Fibroblast of gingiva (primary cell): ENCODE data around the gene ACOD1.

Experiments
- DNase-seq: peaks from one replicate; pipeline ENCODE4 v3.0.0-alpha.2; 2011; ENCODE audit warnings: low read depth

ACOD1 gene

DNA sequence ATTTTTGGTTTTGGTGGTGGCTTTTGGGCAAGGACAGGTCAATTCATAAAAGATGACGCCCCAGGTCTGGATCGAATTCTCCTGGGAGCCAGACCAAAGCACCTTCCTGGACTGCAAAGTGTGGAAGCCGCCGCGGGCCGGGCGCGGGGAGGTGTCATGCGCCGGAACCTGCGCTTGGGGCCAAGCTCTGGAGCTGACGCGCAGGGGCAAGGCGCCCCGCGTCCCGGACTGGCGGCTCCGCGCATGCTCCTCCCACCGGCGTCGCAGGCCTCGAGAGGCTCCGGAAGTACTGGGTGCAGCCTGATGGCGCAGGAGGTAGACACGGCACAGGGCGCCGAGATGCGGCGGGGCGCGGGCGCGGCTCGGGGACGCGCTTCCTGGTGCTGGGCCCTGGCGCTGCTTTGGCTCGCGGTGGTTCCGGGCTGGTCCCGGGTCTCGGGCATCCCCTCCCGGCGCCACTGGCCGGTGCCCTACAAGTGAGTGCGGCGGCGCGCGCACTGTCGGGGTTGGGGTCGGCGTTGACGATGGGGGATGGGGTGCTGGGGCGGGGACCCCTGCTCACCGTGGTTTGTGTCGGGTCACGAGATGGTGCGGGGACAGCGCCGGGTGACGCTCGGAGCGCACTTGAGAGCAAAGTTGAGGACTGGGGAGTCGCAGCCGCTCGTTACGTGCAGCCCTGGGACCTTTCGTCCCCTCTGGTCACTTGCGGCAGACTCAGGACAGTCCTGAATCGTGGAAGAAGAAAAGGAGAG is 43.7 kb downstream of the ACOD1 start, which contains the start of gene CLN5:
TSS of gene CLN5 (plus strand) at position 286 of the 752 bp plus-strand sequence. CDS start at position 304, 18 bp downstream.
- DNase-seq = peak; percentile 96

DNA sequence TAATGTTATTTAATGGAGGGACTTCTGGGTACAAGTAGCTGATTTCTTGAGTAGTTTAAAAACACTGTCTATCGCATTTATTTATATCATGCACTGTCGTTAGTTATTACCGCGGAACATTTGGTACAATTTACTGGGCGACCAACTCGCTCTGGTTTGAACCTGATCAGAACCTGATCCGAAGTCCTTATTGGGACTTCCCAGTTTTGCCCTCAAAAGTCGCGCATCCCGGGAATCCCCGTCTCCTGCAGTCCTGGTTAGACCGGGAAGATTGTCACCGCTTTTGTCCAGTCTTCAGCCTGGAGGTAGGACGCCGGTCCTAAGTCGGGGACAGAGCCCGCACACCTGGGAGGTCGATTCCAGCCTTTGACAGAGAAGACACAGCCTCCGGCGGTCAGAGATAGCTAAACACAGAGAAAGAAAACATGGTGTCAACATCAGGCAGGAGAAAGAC is 44.3 kb downstream of the ACOD1 start:
- peak; percentile 26 for DNase-seq

DNA sequence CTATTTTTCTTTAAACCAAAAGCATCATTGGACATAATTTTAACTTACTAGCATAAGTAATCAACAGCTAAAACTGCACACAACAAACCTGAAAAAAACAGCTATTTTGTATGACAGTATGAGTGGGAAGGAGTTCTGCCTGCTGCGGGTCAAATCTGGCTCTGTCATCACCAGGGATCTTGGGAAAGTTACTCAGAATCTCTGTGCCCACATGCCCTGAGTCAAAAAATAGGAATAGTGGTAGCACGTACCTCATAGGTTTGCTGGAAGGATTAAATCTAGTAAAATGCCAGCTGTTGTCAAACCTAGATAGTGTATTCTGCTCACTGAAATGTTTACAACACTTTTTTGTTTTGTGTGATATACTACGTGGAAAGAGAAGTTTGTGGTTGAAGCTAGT is 44.7 kb downstream of the ACOD1 start:
- no peak for DNase-seq

DNA sequence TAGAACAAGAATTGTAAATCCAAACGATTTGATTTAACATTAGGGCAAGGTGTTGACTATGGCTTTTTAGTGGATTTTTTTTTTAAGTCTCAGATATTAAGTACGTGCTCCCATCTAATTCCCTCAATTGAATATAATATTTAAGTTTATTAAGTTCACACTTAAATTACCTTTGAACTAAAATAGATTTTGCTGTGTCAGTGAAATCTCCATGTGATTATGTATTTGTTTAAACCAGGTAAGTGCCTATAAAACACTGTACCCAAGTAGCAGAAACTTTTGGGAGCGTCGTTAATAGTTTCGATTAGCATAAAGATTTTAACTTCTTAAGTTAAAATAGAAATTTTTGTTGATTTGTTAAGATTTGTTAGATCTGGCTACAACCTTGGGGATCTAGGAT is 45.2 kb downstream of the ACOD1 start:
- no peak for DNase-seq

DNA sequence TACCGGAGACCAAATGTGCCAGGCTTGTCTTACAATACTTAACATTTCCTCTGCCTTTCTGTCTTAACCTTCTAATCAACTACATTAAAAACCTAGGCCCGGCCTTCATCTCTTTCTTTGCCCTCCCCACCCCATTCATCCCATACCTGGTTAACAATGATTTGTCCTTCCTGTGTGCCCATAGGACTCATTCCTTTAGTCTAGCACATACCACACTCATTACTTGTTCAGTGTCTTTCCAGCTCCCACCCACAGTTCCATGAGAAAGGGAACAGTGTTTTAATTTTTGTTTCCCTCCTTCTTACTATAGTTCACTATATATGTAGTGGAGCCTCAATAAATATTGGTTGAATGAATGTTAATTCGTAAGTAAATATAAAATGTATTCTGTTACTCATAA is 46.0 kb downstream of the ACOD1 start:
- no peak for DNase-seq

DNA sequence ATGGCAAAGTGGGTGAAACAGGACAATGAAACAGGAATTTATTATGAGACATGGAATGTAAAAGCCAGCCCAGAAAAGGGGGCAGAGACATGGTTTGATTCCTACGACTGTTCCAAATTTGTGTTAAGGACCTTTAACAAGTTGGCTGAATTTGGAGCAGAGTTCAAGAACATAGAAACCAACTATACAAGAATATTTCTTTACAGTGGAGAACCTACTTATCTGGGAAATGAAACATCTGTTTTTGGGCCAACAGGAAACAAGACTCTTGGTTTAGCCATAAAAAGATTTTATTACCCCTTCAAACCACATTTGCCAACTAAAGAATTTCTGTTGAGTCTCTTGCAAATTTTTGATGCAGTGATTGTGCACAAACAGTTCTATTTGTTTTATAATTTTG is 52.2 kb downstream of the ACOD1 start:
- DNase-seq = peak; percentile 24

DNA sequence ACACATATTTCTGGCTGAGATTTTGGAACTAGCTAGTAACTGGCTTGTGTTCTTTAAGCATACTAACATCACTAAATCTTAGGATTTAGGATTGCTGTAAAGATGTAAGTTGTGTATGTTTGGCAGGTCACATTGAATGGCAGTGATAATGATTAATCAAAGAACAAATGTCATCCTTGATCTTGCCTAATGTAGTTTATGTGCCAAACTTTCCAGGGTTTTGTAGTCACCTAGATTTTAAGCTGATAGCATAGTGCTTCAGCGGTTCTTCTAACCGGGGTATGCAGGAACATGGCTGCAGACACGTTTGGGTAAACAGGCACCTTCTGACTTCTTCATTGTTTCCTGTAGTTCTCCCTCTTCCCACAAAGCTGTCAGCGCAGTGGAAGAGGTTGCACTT is 53.2 kb downstream of the ACOD1 start:
- no peak for DNase-seq

DNA sequence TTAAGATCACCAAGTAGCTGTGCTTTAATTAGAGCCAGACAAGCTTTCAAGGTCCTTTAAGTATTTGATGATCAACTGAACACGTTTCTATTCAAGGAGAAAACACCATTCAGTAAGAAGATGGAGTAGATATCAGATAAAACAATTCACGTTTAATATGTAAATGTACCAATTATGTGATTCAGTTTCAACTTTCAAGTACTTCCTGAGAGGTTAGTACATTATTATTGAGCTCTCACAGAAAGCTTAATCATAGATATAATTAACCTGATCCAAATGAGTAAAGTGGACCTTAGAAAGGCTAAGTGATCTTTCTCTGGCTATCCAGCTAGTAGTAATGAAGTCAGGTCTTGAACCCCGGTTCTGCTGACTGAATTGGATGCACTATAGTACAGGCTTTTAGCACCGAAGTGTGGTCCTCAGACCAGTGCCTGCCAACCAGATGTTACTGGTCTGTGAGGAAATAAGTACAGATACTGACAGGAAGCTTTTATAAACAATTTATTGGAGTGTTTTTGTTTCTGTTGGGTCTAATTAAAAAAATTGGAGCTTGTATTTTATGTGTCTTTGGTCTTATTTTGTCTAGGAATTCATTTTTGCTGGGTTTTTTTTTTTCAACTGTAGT is 53.8 kb downstream of the ACOD1 start:
- DNase-seq = peak; percentile 21

DNA sequence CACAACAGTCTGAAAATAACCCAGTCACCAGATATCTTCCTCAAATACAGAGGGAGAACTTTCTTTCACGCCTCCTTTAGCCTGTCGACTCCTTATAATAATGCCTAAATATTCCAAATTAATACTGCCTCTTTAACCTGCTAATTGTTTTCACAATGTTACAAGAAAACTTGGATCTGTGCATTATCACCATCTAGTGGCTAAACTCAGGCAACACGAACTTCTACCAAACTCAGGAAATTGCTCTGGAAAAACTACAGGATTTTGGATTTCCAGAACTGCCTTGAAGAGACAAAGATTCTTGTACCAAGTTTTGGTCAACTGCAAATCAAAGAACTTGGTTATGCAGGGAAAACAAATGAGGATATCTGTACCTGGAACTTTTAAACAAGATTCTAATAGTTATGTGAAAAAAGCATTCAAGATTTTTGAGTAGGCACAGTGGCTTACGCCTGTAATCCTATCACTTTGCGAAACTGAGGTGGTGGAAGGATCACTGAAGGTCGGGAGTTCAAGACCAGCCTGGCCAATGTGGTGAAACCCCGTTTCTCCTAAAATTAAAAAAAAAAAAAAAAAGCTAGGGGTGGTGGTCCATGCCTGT is 54.4 kb downstream of the ACOD1 start:
- peak; percentile 33 for DNase-seq
